ENCODE results near the gene KIF12.

Gene KIF12

DNA sequence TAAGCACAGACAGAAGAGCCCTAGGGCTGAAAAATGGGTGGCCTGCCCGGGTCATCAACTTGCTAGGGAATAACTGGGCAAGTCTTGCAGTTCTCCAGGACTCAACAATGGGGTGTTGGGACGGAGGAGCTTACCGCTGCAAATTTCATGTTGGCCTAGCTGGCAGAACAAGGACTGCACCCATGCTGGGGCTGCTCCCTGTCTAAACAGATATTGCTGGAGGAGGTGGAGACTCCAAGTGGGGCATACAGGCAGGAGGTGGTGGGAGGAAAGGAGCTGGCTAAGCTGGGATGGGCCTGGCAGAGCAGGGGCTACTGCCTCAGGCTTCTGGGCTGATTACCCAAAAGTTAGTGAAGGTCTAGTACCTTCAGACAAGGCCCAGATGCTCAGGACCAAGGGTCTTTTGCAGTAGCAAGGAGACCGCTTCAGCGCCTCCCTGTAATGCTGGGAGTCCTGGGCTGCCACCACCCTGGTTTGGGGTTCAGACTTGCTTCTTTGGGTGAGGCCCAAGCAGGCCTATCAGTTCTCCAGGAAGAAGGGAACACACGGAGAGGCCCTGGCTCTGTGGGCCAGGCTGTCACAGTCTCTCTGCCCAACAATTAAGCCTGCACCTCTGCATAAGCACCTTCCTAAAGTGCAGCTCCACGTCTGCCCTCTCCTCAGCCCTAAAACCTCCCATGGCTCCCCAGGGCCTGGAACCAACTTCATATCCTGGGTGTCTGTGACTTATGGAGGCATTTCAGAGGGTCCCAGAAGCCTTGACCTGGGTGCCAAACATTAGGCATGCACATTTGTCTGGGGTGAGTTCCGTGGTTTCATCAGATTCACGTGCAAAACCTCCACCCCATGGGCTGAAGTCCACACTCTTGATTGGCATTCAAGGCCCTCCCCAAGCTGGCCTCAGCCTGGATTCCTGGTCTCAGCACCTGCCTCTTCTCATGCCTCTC, 24.2 kb upstream of the KIF12 start:
- no peak for DNase-seq

DNA sequence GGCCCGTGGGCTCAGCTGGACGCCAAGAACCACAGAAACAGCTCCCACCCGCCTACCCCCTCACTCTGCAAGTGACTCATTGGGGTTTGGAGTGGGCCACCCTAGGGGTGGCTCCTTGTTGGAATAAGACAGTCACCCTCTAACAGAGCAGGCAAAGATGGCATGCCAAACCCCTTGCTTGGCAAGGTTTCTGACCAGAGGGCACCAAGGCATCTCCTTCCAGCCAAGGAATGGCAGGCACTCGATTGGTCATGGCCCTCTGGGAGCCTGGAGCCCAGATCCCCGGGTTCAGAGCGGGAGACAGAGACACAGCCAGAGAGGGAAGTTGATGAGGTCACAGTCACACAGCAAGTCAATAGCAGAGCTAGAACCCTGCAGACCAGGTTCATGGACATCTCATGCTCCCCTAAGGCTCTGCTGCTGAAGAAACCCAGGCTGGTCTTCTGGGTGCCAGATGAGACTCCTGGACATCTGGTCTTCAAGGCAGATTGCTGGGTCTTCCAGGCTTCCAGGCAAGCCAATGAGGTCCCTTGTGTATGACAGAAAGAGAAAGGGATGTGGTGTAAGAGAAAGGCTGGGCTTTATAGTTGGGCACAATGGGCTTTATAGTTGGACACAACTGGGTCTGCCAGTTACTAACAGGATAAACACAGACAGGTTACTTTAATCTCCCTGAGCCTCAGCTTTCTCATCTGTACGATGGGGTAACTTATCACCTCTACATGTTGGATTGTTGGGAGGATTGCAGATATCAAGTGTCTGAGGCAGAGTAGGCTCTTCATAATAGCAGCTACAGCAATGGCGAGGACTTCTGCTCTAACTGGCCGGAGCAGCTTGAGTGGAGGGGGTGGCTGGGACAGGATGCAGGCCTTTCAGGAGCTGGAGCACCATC, 23.3 kb upstream of the KIF12 start:
- no peak for DNase-seq

DNA sequence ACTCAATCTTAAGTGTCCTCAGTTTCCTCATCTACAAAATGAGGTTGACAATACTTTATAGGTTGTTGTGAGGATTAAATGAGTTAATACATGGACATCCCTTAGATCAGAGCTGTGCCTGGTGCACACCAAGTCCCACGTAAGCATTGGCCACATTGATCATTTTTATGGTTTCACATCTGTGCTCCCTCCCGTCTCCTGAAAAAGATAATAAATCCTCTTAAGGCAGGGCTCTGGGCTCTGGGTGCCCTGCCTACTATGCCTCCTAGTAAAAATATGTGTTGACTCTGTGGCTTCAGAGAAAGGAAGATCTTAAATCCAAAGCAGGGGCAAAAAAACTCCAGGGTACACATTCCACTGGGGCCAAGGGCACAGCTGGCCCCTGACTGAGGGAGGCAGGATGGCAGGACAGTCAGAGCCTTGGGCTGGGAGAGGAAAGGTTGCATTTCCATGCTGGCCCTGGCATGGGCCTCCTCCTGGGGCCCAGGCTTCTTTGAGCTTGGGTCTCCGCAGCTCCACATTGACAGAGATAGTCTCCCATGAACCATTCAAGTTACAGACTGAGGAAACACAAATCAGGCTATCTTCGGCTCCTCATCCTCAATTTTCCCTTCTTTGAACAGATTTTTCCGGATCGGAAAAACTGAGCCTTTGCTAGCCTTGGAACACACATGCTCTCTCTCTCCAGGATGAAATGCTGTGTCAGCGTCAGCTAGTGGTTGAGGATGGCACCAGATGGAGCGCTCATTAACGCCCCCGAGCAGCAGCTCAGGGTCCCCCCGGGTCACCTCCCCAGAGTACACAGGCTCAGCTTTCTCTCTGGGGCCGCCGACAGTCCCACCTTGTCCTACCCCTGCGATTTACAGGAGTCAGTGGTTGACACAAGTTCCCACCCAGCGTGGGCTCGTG, 22.4 kb upstream of the KIF12 start:
- no peak for DNase-seq

GRCh38 chr9:114120192-114121014, 21.3 kb upstream of the KIF12 start:
- no peak for DNase-seq

DNA sequence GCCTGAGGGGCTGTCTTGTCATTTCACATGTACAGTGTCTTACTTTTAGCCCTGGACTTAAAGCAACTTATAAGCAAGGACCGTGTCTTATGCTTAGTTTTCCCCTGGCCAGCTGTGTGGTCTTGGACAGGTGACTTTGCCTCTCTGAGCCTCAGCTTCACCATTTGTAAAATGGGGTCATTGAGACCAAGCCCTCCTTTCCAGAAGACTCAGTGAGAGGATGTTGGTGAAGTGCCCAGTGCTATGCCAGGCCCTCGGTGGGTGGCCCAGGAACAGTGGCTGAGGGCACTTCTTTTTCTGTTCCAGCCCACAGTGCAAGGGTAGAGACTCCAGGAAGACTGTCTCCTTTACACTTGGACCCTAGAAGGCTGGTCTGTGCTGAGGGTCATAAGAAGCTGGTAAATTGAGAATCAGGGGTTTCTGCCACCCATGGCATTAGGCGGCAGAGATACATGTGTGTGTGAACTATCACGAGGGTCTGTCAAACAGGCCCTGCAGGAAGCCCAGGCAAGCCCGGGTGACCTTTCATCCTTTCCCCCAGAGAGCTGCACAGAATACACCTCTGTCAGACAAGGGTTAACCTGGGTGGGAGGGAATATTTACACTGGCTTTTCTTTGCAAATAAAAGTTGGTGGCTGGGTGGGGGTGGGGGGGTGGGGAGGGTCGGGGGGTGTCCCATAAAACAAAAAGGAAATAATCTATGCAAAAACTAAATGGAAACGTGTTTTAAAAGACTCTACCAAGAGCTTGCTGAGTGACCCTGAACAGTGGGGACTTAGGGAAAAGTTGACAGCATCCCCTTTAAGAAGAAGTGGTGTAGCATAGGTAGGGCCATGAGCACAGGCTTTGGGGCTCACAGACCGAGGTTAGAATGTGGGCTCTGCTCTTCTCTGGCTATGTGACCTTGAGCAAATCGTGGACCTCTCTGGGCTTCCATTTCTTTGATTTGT, 20.4 kb upstream of the KIF12 start:
- DNase-seq = no peak

DNA sequence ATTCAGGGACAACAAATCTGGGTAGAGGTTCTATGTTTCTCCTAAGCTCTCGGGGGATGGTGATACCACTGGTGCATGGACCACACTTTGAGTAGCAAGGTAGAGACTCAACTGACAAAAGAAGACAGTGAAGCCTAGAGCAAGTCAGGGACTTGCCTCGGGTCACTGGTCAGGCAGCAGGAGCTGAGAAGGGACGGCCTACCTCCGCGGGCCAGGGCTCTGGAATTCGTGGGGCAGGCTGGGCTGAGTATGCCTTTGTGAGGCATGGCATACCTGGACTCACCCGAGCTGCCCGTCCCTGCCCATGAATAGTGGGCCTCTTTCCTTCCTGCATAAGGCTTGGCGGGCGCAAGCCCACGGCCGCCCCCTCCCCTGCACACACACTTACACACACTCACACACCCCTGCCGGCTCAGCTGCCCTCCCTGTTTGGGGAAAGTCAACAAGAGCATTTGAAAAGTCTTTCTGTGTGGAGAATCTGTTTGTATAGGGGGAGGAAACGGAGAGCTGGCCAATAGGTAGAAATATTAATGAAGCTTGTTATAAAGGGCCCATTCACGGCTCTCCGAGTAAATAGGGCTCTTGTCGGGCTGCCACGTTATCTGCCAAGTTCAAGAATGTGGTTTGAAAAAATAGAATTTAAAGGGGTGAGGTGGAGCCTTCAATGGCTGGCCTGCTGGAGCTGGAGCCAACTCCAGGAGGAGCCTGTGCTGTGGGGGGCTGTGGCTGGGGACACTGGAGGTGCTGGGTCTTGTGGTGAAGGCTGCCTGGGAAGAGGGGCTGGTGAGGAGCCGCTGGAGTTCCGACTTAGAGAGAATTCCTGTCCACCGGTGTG, 19.1 kb upstream of the KIF12 start:
- no peak for DNase-seq

GRCh38 chr9:114117614-114117995, 18.5 kb upstream of the KIF12 start:
- no peak for DNase-seq

DNA sequence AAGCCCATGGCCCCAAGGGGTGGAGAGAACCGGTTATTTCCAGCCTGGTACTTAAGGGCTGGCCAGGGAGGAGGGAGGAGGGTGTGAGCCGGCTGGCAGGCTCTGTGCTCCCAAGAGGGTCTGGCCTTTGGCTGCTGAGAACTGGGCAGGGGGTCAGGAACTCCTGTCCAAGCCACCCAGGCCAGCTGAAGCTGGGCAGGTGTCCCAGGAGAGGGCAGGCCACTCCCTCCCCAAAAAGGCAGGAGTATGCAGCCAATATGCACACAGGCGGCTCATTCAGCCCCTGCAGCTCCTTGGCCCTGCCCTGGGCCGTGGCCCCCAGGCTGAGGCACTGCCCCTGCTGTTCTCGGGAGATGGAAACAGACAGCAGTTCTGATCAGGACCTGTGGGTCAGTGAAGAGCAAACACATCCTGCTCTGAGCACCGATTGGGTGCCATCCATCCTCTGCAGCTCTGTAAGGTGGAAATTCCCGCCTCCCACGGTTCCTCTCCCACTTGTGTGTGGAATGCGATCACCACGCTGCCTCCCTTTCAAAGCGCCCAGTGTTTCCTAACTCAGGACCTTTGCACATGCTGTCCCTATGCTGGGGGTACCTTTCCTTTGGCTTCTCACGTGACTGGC, 17.1 kb upstream of the KIF12 start:
- no peak for DNase-seq

DNA sequence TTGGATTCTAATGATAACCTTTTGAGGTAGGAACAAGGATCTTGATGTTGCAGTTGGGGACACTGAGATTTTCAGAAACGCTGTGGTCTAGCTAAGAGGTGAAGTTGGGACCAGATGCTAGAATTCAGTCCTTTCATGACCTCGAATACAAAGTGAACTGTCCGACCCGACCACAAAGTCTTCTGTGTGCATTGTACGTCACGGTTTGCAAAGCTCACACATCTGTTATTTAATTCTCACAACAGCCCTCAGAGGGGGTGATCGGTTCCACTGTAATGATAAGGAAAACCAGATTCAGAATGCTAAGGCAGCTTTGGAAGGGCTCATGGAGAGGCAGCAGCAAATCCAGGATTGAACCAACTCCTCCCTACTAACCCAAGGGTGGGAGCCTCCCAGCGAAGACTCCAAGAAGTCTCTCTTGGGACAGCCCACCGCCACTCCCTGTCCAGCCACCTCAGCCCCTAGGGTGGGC, 16.6 kb upstream of the KIF12 start:
- no peak for DNase-seq

DNA sequence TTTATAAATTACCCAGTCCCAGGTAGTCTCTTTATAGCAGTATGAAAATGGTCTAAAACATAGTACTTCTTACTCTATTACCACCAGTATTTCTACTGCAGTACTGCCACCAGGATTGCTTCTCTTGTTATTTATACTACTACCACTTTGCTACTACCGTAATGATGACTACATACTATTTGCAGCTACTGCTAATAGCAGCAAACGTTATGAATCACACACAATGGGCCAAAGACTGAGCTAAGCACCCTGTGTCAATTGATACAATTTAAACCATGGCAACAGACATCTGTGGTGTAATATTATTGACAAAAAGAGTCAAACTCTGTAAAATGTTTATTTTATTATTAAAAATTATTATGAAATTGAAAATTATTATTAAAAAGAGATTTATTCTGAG, 15.3 kb upstream of the KIF12 start:
- no peak for DNase-seq

DNA sequence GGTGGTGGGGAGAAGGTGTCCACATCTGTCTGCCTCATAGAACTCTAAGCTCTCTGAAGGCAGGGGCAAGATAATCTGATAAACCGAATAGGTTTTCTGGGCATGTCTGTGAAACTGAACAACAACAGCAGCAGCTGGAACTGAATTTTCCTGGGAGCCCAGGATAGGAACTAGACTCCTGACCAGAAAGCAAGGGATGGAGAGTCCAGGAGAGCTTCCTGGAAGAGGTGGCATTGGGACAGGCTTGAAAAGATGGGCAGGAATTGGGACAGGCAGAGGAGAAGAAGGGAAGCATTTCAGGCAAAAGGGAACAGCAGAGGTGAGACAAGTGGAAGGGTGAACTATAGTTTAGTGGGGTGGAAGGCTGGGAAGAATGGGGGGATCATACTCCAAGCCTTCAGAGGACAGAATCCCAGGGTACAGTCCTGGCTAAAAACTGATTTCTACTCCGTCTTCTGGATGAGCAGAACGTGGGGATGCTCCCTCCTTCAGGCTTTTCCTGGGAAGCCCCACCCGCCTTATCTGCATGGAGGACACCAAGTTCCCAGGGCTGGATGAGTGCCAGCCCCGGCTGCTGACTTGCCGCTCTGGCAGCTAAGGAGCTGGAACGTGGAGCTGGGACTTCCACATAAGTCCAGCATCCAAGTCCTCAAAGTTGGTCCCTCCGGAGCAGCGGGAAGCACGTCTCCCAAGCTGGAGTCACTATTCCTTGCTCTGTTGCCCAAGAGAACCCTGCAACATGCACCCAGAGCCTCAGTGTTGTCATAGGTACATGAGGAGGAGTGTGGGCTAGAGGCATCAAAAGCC, 13.9 kb upstream of the KIF12 start:
- no peak for DNase-seq

- DNase-seq = no peak
Observed at GRCh38 chr9:114112325-114112724, 13.2 kb upstream of the KIF12 start.

DNA sequence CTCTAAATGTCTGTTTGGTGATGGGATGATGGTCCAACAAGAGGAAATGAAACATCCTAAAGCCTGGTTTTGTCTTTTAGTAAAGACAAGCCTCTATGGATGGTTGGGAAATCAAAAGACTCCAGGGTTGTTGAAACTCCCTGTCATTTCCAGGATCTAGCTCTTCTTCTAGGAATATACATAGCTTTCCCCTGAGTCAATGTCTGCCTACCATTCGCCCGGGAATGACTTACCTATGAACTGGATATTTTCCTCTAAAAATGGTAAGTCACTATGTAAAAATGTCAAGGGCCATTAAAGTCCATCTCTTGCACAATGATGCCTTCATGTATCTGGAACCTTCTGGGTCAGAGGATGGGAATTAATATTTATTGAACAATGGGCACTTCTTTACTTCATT, 11.1 kb upstream of the KIF12 start:
- no peak for DNase-seq

DNA sequence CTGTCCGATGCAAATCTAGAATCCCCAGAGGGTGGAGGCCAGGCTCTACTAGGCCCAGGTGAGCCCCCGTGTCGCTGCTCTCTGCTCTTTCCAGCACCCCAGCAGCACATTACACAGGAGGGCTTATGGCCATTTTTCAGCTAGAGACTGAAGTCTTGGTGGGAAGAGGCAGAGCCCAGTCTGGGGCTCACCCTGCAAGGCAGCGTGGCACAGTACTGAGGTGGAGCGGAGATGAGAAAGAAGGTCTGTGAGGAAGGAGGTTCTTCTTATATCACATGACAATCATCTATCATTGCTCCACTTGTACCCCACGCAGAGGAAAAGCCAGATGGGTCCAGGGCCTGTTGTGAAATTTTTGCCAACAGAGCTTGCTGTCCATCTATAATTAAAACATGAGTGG, 10.0 kb upstream of the KIF12 start:
- DNase-seq = no peak

DNA sequence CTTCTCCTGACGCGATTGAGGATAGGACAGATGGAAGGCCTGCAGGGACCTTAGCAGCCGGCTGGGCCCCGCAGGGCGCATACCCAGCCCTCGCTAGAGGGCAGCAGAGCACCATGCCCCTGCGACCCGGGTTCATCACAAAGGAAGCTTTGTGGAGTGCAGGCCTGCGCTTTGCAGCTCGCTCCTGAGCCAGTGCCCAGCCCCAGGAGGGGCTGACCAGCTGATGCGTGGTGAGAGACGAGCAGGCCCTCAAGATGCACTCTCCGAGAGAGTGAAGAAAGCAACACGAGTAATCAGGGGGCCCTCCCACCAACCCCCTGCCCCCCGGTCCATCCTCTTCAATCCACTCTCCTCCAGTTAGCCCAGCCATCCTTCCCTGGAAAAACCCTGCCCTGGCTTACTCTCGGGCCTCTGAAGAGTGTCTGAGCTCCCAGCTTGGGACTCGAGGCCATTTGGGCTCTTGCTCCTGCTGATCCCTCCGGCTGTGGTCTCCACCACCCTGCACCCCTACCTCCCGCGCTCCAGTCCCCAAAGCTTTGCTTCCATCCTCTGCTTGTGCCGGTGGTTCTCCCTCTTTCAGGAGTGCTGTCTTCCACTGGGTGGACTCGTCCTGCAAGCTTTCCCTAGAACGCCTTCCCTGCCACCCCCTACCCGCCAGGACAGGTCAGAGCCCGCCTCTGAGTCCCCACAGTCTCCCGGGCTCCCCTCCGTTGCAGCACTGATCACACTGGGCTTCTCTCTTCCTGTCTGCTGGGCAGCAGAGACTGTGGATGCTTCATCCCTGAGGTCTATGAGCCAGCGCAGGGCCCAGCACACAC, 9.1 kb upstream of the KIF12 start:
- peak; percentile 63 to 78 for DNase-seq

GRCh38 chr9:114107286-114108001, 8.4 kb upstream of the KIF12 start:
- no peak for DNase-seq

DNA sequence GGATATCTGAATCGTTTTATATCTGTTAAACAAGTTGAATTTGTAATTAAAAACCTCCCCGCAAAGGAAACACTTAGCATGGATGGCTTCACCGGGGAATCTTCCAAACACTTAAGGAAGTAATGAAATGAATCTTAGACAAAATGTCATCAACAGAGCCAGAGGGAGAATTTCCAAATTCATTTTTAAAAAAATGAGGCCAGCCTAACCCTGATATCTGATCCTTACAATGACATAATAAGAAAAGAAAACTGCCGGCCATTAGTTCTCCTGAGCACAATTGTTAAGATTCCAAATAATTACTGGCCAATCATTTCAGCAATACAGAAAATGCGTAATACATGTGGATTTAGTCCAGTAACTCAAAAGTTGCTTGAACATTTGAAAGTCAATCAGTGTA, 6.1 kb upstream of the KIF12 start:
- no peak for DNase-seq
